Embryonic facial prominence (tissue), 1 donor: ENCODE results near the gene TMEM270.

Experiments used
- DNase-seq: peaks from one replicate; pipeline ENCODE4 v3.0.0-alpha.2; 2016; ENCODE audit errors: extremely low spot score

The TMEM270 gene

GRCh38 chr7:73907554-73908122 lies 46.7 kb downstream of the TMEM270 start:
- no peak for DNase-seq

- DNase-seq = no peak
These were observed 47.2 kb downstream of the TMEM270 start for GRCh38 chr7:73908123-73908611.

GRCh38 chr7:73909051-73909941 lies 48.3 kb downstream of the TMEM270 start:
- no peak for DNase-seq

DNA sequence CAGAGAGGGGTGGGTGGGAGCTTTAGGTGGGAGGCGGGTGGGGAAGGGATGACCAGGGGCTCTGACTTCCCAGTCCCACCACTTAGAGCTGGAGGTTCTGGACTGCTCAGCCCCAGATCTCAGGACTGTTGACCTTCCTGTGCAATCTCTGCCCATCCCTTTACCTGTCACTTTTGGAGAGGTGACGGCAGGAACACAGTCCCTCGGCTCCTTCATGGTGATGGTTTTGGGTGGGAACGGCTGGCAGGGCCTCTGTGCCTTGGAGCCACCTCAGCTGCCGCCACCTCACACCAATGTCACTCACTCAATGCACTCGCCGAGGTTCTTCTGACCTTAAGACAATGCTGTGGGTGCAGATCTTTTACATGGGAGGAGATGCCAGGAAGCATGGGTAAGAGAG lies 49.0 kb downstream of the TMEM270 start:
- no peak for DNase-seq

GRCh38 chr7:73912223-73912622 lies 51.3 kb downstream of the TMEM270 start:
- DNase-seq = no peak
